WI38 (cell line): ENCODE measurements around the gene SETBP1.

Source experiments
- H3K4me3 ChIP-seq: 2 replicates; pipeline ENCODE4 v1.5.1; 2011; ENCODE audit warnings: low read depth, mild to moderate bottlenecking, control low read depth, low read length
- CTCF ChIP-seq: IDR thresholded peaks from 2 replicates; pipeline ENCODE4 v1.5.1; 2012; ENCODE audit warnings: low read depth, mild to moderate bottlenecking, control low read depth, low read length

The SETBP1 gene

GRCh38 chr18:44950685-44951195 lies 270.1 kb downstream of the SETBP1 start:
- H3K4me3 ChIP-seq, result no peak overlapping the region
- TF ChIP-seq CTCF, result no peak

DNA sequence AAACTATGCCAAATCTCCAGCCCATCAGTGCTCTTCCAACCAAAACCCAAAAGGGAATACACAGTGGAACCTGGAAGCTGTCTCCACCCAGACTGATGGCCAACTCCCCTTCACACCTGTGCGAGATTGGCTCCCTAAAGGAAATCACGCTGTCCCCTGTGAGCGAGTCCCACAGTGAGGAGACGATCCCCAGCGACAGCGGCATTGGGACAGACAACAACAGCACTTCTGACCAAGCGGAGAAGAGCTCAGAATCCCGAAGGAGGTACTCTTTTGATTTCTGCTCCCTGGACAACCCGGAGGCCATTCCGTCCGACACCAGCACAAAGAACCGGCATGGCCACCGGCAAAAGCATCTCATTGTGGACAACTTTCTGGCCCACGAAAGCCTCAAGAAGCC lies 271.1 kb downstream of the SETBP1 start:
- no peak for TF ChIP-seq CTCF
- H3K4me3 ChIP-seq, result no peak overlapping the region

GRCh38 chr18:44954257-44954656 lies 273.6 kb downstream of the SETBP1 start:
- no peak overlapping the region for H3K4me3 ChIP-seq
- no peak for TF ChIP-seq CTCF

DNA sequence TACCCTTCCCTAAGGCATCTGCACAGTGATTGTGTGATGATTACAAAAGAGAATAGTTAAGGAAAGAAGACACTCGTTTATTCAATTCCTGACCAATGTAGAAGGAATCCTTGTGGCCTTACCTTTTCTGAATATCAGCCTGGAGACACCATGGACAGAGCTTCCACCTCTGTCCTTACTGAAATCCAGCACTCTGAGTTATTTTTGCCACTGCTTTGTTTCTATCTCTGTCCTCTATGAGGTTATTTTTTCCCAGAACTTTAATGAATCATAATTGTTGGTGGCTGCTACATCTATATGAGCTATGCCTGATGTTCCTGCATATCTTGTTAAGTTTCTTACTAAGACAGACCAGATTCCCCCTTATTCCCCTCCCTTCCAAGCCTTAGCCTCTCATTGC lies 275.1 kb downstream of the SETBP1 start:
- no peak for TF ChIP-seq CTCF
- no peak overlapping the region for H3K4me3 ChIP-seq

GRCh38 chr18:44957025-44957424 lies 276.3 kb downstream of the SETBP1 start:
- no peak overlapping the region for H3K4me3 ChIP-seq
- no peak for TF ChIP-seq CTCF

- H3K4me3 ChIP-seq, result no peak overlapping the region
- no peak for TF ChIP-seq CTCF
Measured at GRCh38 chr18:44957461-44957860, 276.8 kb downstream of the SETBP1 start.

- H3K4me3 ChIP-seq, result no peak overlapping the region
- no peak for TF ChIP-seq CTCF
Measured at GRCh38 chr18:44958040-44958439, 277.4 kb downstream of the SETBP1 start.
